Stimulated activated CD4-positive, alpha-beta T cell treated with anti-CD3 and anti-CD28 coated beads, Interleukin-12 subunit alpha, Interleukin-12 subunit beta, amount 100 ng/mL, for 4 hours (primary cell): ENCODE measurements around the gene TBCD.

ENCODE experiments used
- DNase-seq: peaks from one replicate; pipeline ENCODE4 v3.0.0-alpha.2; 2020

TBCD gene

DNA sequence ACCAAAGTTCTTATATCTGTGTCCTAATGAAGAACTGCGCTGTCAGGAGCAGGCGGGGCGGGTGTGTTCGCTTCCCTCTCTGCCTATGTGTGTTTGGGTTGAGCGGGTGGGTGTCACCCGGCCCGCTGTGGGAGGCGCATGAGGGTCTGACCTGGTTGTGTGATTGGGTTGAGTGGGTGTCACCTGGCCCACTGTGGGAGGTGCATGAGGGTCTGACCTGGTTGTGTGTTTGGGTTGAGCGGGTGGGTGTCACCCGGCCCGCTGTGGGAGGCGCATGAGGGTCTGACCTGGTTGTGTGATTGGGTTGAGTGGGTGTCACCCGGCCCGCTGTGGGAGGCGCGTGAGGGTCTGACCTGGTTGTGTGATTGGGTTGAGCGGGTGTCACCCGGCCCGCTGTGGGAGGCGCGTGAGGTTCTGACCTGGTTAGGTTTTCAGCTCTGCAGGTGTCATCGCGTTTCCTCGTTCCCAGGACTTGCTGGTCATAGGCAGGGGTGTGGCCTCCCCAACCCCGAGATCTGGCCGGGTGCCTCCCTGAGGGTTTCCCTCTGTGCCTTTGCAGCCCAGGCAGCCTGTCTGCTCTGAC is 157.5 kb downstream of the TBCD start:
- DNase-seq = no peak

DNA sequence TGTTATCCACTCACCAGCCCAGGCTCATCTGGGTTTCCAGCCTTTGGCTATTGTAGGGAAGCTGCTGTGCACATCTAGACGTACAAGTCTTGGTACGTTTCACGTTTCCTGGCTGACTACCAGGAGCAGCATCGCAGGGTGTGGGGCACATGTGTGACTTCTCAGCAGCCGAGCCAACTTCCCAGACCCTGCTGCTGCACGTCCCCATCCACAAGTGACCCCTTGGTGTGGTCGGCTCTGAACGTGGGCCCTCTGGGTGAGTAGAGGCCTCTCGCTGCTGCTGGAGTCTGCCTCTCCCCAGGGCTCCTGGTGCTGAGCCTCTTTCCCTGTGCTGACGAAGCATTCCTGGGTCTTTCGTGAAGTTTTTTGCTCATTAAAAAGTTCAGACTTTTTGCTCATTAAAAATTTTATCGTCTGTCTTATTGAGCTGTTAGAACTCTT is 158.2 kb downstream of the TBCD start:
- DNase-seq = no peak

DNA sequence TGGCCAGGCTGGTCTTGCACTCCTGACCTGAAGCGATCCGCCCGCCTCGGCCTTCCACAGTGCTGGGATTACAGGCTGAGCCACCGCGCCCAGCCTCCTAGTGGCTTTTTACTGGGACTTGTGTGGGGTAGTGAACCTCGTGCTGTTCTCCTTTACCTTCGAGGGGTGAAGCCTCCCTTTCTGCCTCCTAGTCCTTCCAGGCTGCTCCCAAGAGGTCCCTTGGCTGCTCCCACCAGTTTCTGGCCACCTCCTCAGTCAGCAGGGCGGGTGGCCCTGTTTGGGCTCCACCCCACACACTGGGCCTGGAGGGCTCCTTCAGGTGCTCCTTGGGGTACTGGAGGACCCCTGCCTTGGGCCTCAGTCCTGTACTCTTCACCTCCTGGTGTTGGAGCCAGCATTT is 158.9 kb downstream of the TBCD start:
- no peak for DNase-seq

DNA sequence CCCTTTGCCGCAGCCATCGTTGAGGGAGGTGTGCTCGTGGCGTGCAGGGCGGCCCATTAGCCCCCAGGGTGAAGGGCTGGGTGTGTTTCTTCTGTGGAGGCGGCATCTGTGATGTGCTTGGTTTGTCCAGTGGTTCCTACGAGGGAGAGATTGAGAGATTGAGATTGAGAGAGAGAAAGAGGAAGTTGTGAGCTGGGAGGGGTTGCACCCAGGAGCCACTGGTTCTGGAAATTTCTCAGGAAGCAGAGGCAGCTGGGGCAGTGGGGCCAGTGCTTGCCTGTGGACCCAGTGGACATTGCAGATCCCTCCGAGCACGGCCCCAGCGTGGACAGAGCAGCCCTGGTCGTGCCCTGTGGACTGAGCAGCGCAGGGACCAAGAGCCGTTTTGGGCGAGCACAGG is 160.0 kb downstream of the TBCD start:
- no peak for DNase-seq

DNA sequence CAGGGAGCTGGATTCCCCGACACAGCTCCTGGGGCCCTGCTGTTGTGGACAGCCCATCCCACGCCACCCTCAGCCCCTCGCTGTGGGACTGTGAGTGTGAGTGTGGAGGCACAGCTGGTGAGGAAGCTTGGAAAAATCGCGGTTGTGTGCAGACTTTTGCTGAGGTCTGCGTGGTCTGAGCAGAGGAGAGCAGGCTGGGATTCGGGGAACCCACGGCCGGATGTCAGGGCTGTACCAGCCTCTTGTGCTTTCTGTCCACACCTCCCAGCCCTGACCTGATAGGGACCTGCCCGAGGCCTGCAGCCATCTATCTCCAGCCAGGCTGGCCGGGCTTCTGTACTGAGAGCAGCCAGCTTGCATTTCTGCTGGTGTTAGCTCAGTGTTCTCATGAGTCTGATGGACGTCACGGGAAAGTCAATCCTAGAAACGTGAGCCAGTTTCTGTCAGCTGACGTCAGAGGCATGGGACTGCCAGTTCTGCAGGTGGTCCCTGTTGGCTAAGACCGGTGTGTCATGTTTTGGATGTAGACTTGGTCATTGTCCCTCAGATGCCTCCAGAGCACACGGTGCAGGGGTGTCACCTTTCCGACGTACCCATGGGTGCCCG is 160.7 kb downstream of the TBCD start:
- no peak for DNase-seq

DNA sequence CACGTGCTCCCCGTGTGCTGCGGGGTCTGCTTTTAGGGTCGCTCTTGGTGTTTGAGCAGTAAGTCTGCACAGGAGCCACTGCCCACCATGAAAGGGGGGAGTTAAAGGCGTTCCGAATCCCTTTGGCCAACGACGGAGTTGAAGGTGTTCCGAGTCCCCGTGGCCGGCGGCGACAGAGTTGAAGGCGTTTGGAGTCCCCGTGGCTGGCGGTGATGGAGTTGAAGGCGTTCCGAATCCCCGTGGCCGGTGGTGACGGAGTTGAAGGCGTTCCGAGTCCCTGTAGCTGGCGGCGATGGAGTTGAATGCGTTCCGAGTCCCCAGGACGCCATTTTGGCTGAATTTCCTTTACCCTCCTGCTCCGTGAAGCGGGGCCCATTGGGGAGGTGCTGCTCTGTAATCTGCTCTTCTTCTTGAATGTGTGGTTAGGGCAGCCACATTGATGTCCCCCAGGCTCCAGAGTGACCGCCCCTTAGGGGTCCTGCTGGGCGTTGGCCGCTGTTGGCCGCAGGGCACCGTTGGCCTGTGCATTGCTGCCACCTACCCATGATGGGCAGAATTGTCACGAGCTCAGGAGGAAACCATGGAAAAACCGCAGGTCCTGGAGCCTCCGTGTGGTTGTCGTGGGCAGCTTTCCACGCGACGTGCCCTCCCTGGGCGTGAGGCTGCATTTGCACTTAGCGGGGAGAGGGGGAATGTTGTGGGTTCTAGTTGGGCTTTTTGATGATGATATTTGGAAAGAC is 161.6 kb downstream of the TBCD start:
- no peak for DNase-seq

DNA sequence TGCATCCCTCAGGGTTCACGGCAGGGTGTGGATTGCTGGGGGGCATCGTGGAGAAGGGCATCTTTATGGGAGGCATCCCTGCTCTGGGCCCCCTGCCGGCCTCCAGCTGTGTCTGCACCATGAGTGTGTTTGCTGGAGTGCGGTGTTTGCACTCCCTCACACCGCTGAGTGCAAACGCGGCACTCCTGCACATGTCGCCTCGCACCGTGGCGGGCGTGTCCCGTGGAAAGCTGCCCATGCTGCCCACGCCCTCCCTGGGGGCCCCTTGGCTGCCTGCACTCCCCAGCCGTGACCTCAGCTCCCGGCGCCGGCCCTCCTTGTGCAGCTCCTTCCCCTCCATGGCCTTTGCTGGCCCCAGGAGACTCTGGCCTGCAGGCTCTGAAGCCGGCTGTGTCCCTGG is 162.5 kb downstream of the TBCD start:
- no peak for DNase-seq

DNA sequence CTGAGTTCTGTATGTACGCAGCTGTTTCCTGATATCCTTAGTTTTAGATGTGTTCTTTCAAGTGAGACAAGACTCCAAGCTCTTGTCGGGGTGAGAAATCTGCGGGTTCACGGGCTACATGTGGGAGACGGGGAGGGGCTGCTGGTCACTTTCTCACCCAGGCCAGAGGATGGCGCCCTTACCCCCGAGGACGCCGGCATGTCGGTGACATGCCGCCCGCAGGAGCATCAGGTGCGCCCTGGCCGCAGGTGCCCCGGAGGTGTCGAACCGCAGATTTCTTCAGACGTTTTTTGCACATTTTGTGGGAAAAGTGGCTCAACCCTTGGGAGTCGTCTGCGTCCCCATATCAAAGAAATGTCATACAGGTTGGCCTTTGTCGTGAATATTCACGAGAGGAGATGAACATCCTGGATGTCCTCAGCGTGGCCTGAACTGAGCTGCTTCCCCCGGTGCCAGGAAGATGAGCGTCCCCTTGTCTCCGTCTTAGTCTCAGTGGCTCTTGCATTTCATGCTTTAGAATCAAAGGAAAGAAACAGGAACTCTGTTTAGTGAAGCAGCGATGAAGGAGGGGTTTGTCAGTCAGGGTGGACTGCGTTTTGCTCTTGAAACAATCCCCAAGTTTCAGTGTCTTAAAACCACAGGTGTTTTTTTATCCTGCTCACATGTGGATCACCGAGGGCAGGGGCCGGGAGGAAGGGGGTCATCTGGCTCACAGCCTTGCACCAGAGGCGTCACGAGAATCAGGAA is 163.3 kb downstream of the TBCD start:
- no peak for DNase-seq

DNA sequence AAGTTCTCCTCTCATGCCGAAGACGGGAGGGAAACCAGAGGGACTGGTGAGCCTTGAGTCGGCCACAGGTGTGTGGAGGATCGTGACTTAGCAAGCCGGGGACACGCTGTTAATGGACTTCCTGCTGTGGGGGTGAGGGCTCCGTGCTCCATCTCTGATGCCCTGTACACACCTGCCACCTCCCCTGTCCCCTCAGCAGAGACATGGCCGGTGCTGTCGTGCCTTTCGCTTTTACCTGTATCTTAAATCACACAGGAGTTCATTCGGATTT is 163.8 kb downstream of the TBCD start:
- no peak for DNase-seq

DNA sequence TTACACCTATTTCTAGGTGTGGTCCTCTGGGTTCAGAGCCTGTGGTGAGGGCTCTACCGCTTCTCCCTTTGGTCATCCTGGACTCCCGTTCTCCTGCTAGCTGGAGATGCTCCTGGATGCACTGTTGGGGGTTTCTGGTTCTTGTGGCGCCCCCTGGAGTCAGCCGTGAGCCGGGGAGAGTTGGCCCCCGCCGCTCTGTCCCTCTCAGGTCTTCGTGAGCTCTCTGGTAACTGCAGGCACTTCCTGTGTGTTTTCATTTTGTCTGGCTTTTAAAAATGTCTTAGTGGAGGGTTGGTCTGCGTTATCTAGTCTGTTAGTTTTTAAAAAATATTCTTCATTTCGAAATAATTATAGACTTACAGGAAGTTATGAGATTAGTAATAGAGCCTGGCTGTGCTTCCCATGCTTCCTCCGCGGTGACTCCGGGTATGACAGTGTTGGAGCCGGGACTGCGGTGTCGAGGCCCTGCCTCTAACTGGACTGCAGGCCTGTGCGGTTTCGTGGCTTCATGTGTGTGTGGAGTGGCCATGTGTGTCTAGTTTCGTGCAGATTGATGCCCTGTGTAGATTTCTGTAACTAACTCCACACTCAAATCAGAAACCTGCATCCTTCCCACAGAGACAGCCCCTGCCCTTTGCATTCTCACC is 166.0 kb downstream of the TBCD start:
- DNase-seq = peak; percentile 28

DNA sequence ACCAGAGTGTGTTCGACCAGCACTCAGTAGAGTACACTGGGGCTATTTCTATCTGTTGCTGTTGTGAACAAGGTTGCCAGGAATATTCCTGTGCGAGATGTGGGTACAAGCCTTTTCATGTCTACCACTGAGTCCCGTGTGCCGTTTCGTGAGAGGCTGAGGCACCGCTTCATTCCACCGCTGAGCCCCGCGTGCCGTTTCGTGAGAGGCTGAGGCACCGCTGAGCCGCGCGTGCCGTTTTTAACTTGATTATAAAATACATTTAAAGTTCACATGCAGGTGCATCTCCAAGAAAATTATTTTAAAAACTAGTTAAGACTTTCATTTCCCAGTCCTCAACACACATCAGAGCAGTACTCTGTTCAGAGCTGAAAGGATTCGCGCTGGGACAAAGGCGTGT is 166.6 kb downstream of the TBCD start:
- no peak for DNase-seq

DNA sequence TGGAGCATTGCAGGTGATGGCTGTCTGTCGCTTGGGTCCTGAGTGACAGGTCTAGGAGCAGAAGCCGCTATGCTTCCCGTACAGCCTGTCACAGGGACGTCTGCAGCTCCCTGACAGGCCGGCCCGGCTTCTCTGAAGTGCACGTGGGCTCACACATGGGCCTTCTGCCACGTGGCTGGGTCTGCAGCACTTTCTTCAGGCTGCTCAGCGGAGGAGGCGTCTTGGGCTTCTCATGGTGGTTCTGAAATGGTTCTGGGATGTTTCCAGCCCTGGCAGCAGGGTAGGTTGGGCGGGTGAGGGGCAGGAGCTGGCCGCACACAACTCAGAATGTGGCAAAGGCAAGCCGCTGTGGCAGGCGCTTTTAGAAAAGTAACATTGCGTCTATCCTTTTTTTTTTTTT is 168.3 kb downstream of the TBCD start:
- DNase-seq = no peak

DNA sequence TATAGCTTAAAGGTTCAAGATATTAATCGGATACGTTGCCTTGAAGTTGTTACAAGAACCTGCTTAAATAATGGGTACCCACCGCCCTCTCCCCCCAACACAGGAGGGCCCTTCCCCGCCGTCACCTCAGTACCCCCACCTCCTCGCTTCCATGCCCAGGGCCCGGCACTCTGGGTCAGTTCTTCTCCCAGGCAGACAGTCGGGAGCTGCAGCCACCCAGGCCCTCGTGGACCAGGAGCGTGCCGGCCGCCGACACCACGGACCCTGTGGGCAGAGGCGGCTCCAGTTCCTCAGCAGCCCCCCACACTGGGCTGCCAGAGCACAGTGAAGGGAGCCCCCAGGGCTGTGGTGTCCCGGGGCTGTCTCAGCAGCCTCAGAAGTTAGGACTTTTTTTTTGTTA is 168.8 kb downstream of the TBCD start:
- no peak for DNase-seq

DNA sequence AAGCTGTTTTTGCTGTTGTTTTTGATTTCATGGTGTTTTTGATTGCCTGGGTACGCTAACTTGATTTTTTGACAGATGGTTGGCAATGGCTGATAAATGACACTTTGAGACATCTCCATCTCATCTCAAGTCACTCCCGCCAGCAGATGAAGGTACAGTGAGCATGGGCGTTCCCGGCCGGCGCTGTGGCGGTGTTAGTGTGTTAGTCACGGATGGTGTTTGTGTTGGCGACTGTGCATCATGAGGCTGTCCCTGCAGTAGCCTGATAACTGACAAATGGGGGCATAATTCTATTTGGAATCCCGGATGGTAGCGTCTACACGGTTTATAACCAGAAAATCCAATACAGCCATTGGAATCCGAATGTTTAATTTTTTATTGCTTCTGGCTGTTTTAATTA is 169.6 kb downstream of the TBCD start:
- DNase-seq = no peak

DNA sequence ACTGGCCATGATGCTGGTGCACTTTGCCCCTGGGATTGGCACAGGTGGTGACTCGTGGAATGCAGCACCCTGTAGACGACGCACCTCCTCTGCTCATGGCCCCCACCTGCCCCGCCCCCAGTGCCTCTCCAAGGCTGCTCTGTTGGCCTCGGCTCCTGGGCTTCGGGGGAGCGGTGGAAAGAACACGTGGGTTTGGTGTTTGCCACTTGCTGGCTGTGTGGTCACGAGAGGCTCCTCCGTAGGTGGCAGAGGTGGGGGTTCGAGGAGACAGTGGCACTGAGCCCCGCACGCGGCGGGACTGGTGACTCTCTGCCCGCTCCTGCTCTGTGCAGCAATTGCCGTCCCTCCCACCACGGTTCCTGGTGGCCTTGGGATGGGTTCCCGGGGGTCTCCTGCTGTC is 170.8 kb downstream of the TBCD start:
- DNase-seq = no peak

DNA sequence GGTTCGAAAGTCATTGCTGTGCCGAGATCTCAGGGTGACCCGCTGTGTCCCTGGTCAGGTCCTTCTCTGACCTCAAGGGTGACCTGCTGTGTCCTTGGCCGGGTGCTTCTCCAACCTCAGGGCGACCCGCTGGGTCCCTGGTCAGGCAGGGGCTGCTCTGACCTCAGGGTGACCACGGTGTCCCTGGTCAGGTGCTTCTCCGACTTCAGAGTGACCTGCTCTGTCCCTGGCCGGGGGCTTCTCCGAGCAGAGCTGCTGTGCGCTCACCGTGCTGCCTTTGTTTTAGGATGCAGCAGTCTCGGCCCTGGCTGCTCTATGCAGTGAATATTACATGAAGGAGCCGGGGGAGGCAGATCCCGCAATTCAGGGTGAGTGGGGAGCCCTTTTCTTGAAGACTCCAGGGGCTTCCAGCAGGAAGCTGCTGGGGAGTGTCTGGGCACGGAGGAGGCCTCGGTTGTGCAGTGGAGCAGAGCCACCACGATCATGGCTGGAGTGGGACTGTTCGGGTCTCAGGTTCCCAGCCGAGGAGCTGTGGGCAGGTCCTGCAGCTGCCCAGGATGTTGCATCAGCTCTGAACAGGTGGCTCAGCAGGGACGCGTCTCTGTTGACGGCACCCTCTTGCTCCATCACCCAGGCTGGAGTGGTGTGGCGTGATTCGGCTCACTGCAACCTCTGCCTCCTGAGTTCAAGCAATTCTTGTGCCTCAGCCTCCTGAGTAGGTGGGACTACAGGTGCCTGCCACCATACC is 171.7 kb downstream of the TBCD start:
- DNase-seq = no peak

DNA sequence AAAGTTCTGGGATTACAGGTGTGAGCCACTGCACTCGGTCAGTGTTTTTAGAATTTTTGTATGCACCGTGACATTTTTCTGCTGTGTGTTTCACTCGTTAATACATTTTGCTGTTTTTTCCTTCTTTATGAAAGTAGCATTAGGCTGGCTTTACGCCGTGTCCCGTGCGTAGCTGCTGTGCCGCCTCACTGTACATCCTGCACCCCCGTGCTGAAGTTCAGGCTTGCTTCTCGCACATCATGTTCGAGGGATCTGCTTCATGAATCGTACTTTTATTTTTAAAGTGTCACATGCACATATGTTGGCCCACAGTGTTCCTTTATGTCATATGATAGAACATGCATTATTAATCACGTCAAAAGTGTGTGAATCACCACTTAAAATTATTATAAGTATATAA is 172.3 kb downstream of the TBCD start:
- DNase-seq = no peak

DNA sequence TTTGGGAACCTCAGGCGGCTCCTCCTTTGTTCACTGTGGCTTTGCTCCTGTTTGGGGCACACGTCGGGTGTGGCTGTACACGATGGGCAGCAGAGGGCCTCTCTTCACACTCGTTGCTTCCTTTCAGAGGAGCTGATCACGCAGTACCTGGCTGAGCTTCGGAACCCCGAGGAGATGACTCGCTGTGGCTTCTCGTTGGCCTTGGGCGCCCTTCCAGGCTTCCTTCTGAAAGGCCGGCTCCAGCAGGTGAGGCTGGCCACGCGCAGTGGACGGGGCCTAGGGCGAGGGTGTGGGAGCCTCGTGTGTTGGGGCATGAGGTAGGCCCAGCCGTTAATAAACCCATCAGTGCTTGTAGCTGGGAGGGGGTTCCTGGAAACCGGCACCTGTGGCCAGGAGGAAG is 172.9 kb downstream of the TBCD start:
- DNase-seq = no peak

DNA sequence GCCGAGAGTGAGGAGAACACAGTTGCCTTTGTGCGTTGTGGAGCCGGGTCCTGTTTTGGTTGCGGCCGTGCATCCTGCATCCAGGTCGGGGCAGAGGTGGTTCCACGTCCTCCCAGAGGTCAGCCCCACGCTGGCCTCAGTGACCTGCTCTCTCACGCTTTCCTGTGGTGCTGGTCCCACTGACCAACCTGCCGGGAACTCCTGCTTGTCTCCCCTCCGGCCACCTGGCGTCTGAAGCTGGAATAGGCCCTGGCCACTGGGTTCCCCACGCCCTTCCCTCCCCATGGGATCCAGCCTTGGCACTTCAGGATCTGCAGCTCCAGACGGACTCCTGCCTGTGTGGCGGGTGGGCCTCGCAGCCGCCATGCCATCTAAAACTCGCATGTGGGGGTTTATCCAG is 173.5 kb downstream of the TBCD start:
- DNase-seq = no peak

DNA sequence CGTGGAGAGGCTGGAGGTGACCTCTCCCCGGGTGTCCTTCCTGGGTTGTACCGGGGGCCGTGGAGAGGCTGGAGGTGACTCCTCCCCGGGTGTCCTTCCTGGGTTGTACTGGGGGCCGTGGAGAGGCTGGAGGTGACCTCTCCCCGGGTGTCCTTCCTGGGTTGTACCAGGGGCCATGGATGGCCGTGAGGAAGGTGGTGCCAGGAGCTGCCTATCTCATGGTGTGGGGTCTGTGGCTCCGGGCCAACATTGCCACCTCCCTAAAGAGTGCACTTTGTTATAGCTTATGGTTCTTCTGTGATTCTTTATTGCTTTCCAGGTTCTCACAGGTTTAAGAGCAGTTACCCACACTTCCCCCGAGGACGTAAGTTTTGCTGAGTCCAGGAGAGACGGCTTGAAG is 174.2 kb downstream of the TBCD start:
- DNase-seq = no peak

DNA sequence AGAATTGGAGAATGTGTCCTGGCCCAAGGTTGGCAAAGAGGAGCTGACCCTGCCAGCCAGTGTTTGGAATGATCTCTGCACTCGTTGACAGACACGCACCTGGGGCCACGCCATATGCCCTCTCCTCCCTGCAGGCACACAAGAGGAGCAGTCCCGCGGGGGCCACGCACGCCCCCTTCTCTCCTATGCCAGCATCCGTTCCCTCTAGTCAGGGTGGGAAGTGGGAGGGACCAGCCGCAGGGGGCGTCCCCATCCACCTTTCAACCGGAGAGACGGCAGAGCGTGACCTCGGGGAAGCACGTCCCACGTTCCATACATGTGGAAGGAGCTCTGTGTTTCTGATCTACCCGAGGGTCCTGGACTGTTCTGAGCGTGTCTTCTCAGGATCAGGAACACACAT is 174.9 kb downstream of the TBCD start:
- no peak for DNase-seq

DNA sequence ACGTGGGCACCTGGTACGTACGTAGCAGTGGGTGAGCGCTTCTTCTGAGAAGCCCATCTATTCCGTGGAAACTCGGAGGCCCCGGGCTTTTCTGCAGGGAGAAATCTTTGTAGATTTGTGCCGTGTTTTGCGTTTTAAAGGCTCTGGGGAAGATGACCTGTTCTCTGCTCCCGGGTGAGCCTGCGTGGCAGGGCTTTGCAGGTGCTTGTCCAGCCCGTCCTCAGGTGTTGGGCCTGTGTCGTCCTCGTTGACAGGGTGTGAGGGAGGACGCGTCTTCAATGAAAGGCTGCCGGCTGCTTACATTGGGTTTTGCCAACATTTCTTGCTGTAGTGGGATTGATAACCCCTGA is 175.4 kb downstream of the TBCD start:
- no peak for DNase-seq
